ENCODE results near the gene TNNI2.

GRCh38 chr11:1843098-1843473, 4.3 kb downstream of the TNNI2 start:
- TF ChIP-seq CTCF (IDR thresholded peaks at IDR 0.05 in 4 of 5, conservative IDR thresholded peaks at IDR 0.05 in 1 of 5) (no peak), POLR2A (IDR thresholded peaks at IDR 0.05) (no peak)

Measured in gastrocnemius medialis (tissue), 4 donors.